PC-9 (cell line): ENCODE results near the gene ZSCAN16. TPM values are rescaled to one million over a fixed set of nuclear protein-coding genes. Genes with fewer than 3 reads are reported as not detected.

Experiments
- BruUV-seq: library from RNA; stranded (reverse); fragments of 400-500 nt; replicated peaks from 2 replicates; lab custom pipeline; 2021; lab: Mats Ljungman, UMichigan
- CTCF ChIA-PET: fragments of 300-600 bp; sonication (Branson Sonifier 250); formaldehyde crosslinking; loops from one replicate; lab custom pipeline; 2022; ENCODE audit warnings: antibody characterized with exemption; lab: Charles Lee
- POLR2A ChIA-PET: fragments of 300-600 bp; sonication (Branson Sonifier 250); formaldehyde crosslinking; loops from one replicate; lab custom pipeline; 2022; ENCODE audit warnings: antibody characterized with exemption; ENCODE audit not compliant: unreplicated experiment; lab: Charles Lee
- DNase-seq, 2 experiments: peaks; one replicate each; pipeline versions ENCODE4 v3.0.0 to v3.0.0-alpha.2; 2015 to 2022; ENCODE audit warnings: mixed read lengths in 1 of 2
- H2AFZ ChIP-seq: fragments of 200-600 bp; sonication (generic); 2 replicates; pipeline ENCODE4 v1.8.1; 2017; ENCODE audit warnings: antibody characterized with exemption
- H3F3A ChIP-seq: fragments of 200-600 bp; sonication (generic); 2 replicates; pipeline ENCODE4 v1.8.1; 2017; ENCODE audit warnings: antibody characterized with exemption, mild to moderate bottlenecking, low read depth; ENCODE audit not compliant: insufficient read depth
- H3K27ac ChIP-seq: fragments of 200-600 bp; sonication (generic); 2 replicates; pipeline ENCODE4 v1.6.1; 2016; ENCODE audit warnings: mixed run types
- H3K27me3 ChIP-seq: fragments of 200-600 bp; sonication (generic); 2 replicates; pipeline ENCODE4 v1.6.1; 2016; ENCODE audit warnings: low read depth, mixed run types; ENCODE audit not compliant: insufficient read depth
- H3K36me3 ChIP-seq: fragments of 200-600 bp; sonication (generic); 2 replicates; pipeline ENCODE4 v1.6.1; 2016; ENCODE audit warnings: low read depth, mixed run types
- H3K4me1 ChIP-seq: fragments of 200-600 bp; sonication (generic); replicated peaks from 2 replicates; pipeline ENCODE4 v1.6.1; 2016; ENCODE audit warnings: mixed run types; ENCODE audit not compliant: insufficient read depth
- H3K4me2 ChIP-seq: fragments of 200-600 bp; sonication (generic); 2 replicates; pipeline ENCODE4 v1.6.1; 2017; ENCODE audit warnings: mixed run types
- H3K4me3 ChIP-seq: fragments of 200-600 bp; sonication (generic); 2 replicates; pipeline ENCODE4 v1.6.1; 2016; ENCODE audit warnings: mixed run types
- H3K79me2 ChIP-seq: fragments of 200-600 bp; sonication (generic); 2 replicates; pipeline ENCODE4 v1.6.1; 2017; ENCODE audit warnings: low read depth, mixed run types
- H3K9me2 ChIP-seq: fragments of 200-600 bp; sonication (generic); 2 replicates; pipeline ENCODE4 v1.8.1; 2017; ENCODE audit warnings: mild to moderate bottlenecking; ENCODE audit not compliant: insufficient read depth
- H3K9me3 ChIP-seq: fragments of 200-600 bp; sonication (generic); 2 replicates; pipeline ENCODE4 v1.8.1; 2016; ENCODE audit warnings: low read depth; ENCODE audit not compliant: insufficient read depth
- H4K20me1 ChIP-seq: fragments of 200-600 bp; sonication (generic); 2 replicates; pipeline ENCODE4 v1.8.1; 2017; ENCODE audit not compliant: insufficient read depth
- EZH2 ChIP-seq: fragments of 200-600 bp; sonication (generic); IDR thresholded peaks from 2 replicates; pipeline ENCODE4 v1.8.0; 2017; ENCODE audit warnings: antibody characterized with exemption, low read depth
- intact Hi-C: fragments of 100-400 bp; cut with micrococcal nuclease; formaldehyde crosslinking; loops from one replicate; pipeline ENCODE4 v1.10.0; 2022; ENCODE audit not compliant: unreplicated experiment
- total RNA-seq: library from RNA; stranded (reverse); gene quantifications from 2 replicates; pipeline ENCODE4 v1.2.3, GENCODE V29; 2021
- TF ChIP-seq, protein P1 (sequence below): fragments of 200-600 bp; sonication (generic); conservative IDR thresholded peaks from 2 replicates; pipeline ENCODE4 v1.6.1; 2017; ENCODE audit warnings: mixed run types, antibody characterized with exemption, mild to moderate bottlenecking, moderate library complexity

ZSCAN16 gene
- total RNA-seq, 1 experiment from 2014 or later, result 5.6 TPM

DNA sequence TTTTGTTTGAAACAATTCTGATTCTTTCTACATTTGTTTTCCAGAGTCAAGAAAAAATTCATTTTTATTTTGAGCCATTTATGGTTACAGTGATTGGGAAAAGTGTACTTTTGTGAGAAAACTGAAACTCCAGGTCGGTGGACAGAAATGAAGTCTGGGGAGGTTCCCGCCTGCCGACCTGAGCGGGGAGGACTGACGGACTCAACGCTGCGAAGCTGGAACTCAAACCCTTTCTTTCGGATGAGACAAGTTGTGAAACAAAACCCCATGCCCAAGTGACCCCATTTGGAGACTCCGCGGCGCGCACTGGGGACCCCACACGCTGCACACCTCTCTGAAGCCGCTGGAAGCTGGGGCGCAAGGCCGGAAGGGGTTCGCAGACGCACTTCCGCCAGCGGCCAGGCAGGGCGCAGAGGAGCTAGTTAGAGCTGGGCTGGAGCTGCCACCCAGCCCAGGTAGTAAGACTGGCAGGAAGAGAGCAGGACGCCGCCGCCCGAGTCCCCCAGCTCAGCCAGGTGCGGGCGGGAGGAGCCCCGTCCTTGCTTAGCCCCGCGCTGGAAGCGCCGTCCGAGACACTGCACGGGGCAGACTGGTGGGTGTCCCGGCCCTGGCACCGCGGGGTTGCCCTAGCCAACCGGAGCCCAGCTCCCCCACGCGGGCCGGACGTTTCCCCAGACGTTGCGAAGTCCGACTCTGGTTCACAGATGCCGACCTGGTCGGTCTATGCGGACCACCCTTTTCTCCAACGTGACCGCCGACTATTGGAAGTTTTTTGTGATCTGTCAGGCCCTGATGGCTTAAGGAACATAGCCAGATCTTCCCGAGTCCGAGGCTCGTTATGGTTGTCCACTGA, 19.8 kb upstream of the ZSCAN16 start:
- H4K20me1 ChIP-seq, result no peaks in the 10 kb centered on the region
- ChIA-PET POLR2A (interaction anchor here (0.5 to 0.7 kb wide), 6 partner anchors 24 to 251 kb away, joined by 3 to 9 read pairs (median 4); partner anchors contain the start of genes ZKSCAN3 and ZNF165), CTCF (interaction anchor here (0.6 to 1.0 kb wide), 2 partner anchors 210 to 251 kb away, joined by 3 read pairs; no protein-coding TSS in a partner anchor)
- H3K4me1 ChIP-seq, result peaks cover 11% of the 10 kb centered on the region
- no peaks in the 10 kb centered on the region for H3K36me3 ChIP-seq
- peaks cover 7% of the 10 kb centered on the region; the same call in 1 of the 2 replicates for H3K27me3 ChIP-seq
- H3K9me2 ChIP-seq, result no peaks in the 10 kb centered on the region
- H3K79me2 ChIP-seq, result no peaks in the 10 kb centered on the region
- TF ChIP-seq, protein P1, sequence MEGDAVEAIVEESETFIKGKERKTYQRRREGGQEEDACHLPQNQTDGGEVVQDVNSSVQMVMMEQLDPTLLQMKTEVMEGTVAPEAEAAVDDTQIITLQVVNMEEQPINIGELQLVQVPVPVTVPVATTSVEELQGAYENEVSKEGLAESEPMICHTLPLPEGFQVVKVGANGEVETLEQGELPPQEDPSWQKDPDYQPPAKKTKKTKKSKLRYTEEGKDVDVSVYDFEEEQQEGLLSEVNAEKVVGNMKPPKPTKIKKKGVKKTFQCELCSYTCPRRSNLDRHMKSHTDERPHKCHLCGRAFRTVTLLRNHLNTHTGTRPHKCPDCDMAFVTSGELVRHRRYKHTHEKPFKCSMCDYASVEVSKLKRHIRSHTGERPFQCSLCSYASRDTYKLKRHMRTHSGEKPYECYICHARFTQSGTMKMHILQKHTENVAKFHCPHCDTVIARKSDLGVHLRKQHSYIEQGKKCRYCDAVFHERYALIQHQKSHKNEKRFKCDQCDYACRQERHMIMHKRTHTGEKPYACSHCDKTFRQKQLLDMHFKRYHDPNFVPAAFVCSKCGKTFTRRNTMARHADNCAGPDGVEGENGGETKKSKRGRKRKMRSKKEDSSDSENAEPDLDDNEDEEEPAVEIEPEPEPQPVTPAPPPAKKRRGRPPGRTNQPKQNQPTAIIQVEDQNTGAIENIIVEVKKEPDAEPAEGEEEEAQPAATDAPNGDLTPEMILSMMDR, result peak; percentile 74
- TF ChIP-seq EZH2, result no peak
- peak overlapping the region; percentile 94 for H2AFZ ChIP-seq
- H3K4me2 ChIP-seq, result peak overlapping the region; percentile 82
- H3K4me3 ChIP-seq, result peak overlapping the region; percentile 83
- no peak overlapping the region for H3K27ac ChIP-seq
- intact Hi-C loops, result loop anchor here (1.0 kb wide), 2 partner anchors 18 to 32 kb away; no protein-coding TSS in a partner anchor
- BruUV-seq, result TSS peak; percentile 93
- H3K9me3 ChIP-seq, result no peaks in the 10 kb centered on the region
- H3F3A ChIP-seq, result no peaks in the 10 kb centered on the region
- DNase-seq, result peak; percentile 73 to 80

DNA sequence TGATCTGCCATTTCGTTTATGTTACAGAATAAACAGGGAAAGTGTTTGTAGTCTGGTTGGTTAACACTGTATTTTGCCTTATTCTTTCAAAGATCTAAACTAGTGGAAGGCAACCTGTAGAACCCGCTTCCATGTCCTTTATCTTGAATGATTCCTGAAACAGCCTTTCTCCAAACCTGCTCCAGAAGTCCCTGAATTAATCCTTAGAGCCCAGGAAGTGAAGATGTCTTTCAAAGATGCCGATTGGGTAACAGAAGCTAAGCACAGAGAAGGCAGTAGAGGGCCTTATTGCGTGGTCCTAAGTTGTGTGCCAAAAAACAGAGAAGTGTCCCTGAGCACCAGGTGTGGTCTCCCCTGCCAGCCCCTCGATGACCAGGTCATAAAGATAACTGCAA, 19.2 kb upstream of the ZSCAN16 start:
- Histone ChIP-seq H2AFZ (peak overlapping the region; percentile 94), H3K4me3 (peak overlapping the region; percentile 83), H3K9me2 (no peaks in the 10 kb centered on the region), H3K79me2 (no peaks in the 10 kb centered on the region), H3K36me3 (no peaks in the 10 kb centered on the region), H4K20me1 (no peaks in the 10 kb centered on the region), H3K4me1 (peaks cover 11% of the 10 kb centered on the region), H3F3A (no peaks in the 10 kb centered on the region), H3K27me3 (peaks cover 7% of the 10 kb centered on the region; the same call in 1 of the 2 replicates), H3K27ac (no peak overlapping the region), H3K4me2 (peak overlapping the region; percentile 82), H3K9me3 (no peaks in the 10 kb centered on the region)
- ChIA-PET CTCF (interaction anchor here (0.6 to 1.0 kb wide), 2 partner anchors 210 to 251 kb away, joined by 3 read pairs; no protein-coding TSS in a partner anchor), POLR2A (interaction anchor here (0.5 to 0.7 kb wide), 8 partner anchors 25 to 487 kb away, joined by 3 to 19 read pairs (median 4); partner anchors contain the start of genes ZKSCAN3 and ZNF165)
- DNase-seq, result no peak
- TF ChIP-seq EZH2, result no peak
- TF ChIP-seq, protein P1, result no peak
- BruUV-seq, result no TSS peak
- intact Hi-C loops, result loop anchor here (1.0 kb wide), 1 partner anchor 17 kb away; no protein-coding TSS in a partner anchor

DNA sequence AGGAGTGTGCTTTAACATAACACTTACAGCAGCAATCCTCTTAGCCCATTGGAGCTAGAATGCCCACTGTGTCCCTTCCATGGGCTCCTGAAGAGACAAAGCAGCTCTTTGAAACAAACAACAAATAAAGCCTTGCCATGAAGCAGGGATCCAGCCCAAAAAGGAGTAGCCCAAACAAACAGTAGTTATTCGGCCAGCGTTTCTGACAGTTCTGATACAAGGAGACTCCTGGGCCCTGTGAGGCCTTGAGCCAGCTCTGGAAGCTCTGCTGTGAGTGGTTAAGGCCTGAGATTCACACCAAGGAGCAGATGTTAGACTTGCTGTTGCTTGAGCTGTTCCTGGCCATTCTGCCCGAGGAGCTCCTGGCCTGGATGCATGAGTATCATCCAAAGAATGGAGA, 16.9 kb upstream of the ZSCAN16 start:
- Histone ChIP-seq H4K20me1 (no peaks in the 10 kb centered on the region), H3K4me3 (no peak overlapping the region), H3K27ac (no peak overlapping the region), H3K9me2 (no peaks in the 10 kb centered on the region), H3K79me2 (no peaks in the 10 kb centered on the region), H3K4me1 (peaks cover 11% of the 10 kb centered on the region), H3K9me3 (no peaks in the 10 kb centered on the region), H3K27me3 (no peaks in the 10 kb centered on the region), H3K4me2 (no peak overlapping the region), H2AFZ (no peak overlapping the region), H3F3A (no peaks in the 10 kb centered on the region), H3K36me3 (no peaks in the 10 kb centered on the region)
- DNase-seq, result no peak
- TF ChIP-seq, protein P1, result no peak
- no peak for TF ChIP-seq EZH2
- ChIA-PET CTCF (interaction anchor here (0.7 kb wide), 1 partner anchor 1888 kb away, joined by 3 read pairs; no protein-coding TSS in a partner anchor), POLR2A (interaction anchor here (0.6 kb wide), 1 partner anchor 215 kb away, joined by 9 read pairs; a partner anchor contains a TSS)
- BruUV-seq, result no TSS peak
- intact Hi-C loops, result no loop called here
